Measurements from ENCODE around the gene ZBTB48.
A peak's percentile ranks its signal among the peaks of the same experiment; 100 is the strongest.

ZBTB48 gene

DNA sequence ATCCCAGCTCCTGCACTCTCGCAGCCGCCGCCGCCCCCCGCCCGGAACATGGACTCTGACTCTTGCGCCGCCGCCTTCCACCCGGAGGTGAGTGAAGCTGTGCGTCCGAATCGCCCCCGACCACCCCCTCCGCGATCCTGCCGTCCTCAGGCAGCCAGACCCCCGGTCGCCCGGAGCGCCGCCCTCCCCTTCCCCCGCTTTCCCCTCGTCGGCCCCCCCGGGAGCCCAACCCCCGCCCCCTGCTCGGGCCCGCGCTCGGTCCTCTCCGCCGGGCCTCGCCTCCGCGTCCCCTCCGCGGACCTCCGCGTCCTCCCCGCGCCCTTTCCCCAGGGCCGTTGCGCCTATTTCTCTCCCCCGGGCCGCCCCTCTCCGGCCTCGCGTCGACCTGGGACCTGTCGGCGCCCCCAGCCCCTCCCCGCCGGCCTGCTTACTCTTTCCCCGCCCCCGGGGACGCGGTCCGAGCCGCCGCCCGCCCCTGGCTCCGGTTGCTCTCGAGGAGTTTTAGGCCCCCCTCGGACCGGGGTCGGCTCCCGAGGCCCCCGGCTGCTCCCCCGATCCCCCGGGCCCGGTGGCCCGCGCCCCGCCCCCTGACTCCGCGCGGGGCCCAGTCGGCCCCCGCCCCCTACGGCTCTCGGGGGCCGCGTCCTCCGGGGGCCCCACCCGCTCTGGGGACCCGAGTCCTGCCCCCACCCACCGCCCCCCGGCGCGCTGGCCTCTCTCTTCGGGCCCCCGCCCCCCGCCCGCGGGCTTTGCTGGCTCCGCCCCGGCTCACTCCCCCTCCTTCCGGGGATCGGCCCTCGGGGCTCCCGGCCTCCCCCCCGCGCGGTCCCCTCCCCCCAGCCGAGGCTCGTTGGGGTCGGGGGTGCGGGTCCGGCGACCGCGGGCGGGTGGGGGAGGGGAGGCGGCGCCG lies 34.5 kb downstream of the ZBTB48 start:
- peak; percentile 69 for DNase-seq

DNA sequence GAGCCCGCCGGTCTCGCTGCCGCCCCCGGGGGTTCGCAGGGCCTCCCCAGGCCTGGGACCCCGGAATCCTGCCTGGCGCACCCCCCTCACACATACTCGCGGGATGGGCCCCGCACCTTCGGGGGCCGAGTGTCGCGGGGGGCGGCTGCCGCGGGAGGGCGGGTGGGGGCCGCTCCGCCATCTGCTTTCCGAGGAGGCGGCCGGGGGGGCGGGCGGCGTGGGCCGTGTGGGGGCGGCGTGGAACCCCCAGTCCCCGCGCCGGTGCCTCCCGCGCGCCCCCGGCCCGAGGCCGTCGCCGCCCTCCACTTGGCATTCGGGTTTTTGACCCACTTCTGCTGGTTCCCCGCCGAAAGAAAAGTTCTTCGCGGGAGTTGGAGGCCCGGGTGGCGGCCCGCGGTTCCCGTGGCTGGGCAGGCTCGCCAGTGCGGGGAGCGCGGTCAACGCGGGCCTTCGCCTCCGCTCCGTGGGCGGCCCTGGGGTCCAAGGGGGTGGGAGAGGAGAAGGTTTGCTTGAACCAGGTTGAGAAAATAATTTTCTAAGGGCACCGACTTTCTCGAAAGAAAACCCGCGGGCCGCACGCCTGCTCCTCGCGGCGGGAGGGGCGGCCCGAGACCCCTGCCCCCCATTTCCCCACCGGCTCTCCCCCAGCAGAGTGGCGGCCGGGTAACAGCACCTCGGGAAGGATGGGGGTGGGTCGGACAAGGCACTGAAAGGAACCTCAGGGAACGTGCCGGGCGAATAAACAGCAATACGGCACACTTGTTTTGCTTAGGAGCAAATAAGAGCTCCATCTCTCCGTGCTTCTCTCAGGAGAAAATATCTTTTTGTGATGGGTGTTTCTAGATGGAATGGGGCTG lies 35.4 kb downstream of the ZBTB48 start:
- DNase-seq = no peak

DNA sequence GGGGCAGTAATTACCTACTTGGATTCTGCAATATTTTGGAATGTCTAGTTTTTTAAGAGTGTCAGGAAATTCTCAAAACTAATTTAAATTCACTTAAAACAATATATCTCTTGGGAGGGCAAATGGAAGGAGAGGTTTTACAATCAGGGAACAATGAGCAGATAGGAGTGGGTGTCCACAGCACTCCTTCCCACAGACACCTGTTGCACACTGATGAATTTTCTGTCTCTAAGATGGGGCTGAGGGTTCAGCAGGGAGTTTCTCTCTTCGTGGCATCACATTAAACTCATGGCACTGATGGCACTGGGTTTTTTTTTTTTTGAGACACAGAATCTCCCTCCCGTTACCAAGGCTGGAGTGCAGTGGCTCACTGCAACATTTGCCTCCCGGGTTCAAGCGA lies 39.3 kb downstream of the ZBTB48 start:
- DNase-seq = no peak

DNA sequence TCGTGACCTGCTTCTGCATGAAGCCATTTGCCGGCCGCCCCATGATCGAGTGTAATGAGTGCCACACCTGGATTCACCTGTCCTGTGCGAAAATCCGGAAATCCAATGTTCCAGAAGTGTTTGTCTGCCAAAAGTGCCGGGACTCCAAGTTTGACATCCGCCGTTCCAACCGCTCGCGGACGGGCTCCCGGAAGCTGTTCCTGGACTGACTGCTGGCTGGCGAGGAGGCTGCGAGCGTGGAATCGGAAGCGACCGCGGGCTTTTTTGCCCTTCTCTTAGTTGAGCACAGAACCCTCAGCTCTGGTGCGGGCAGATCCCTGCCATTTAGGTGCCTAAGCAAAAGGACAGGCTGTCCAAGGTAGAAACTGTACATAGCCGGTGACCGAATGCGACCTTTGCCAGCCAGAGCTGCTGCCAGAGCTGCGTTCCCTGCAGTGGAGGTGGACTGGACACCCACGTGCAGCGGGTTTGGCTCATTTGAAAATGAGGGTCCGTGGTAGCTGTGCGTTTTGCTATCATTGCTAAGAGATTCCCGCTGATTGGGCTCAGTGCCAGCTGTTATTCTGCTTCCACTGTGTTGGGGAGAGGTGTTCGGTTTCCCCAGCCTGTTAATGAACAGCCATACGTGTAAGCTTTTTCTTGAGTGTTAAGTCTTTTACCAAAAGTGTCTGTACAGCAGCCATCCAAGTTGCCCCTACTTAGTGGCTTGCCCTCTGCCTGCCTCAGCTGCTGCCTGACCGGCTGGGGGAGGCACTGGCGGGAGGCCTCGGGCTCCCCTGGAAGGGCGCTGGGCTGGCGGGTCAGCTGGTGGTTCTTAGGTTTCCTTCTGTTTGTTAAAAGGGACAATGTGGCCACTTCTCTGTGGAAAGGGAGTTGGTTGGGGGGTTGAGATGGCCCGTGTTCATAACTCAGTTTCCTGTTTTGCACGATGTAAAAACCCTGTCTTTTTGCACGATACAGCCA lies 41.9 kb downstream of the ZBTB48 start:
- peak; percentile 7 for DNase-seq

DNA sequence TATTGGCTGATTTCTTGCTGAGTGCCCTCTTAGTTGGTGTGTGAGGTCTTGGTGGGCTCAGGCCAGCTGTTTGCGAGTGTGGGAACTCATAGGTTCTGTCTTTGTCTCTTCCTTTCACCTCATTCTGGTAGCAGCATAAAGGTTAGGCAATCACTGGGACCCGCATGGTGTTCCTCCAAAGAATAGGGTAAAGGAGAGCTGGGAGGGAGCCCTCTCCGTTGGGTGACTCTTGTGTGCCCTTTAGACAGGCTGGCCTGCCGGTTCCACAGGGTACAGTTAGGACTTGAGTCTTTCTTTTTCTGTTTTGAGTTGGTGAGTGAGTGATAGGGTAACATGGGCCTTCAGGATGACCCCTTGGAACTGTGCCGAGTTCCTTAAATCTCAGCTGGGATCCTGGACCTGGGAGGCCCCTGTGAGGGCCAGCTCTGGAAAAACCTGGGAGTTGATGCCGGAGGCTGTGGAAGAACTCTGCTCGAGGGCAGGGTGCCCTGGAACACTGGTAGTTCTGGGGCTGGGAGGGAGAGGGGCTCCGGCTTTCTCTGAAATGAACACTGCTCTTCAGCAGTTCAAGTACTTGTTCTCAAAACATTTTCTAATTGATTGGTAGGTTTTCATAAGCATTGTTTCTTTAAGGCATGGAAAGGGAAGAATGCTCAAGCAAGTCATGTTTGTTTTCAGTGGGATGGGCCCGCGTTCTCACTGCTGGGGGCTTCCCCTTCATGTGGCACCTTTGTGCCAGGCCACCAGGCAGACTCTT lies 42.8 kb downstream of the ZBTB48 start:
- no peak for DNase-seq

DNA sequence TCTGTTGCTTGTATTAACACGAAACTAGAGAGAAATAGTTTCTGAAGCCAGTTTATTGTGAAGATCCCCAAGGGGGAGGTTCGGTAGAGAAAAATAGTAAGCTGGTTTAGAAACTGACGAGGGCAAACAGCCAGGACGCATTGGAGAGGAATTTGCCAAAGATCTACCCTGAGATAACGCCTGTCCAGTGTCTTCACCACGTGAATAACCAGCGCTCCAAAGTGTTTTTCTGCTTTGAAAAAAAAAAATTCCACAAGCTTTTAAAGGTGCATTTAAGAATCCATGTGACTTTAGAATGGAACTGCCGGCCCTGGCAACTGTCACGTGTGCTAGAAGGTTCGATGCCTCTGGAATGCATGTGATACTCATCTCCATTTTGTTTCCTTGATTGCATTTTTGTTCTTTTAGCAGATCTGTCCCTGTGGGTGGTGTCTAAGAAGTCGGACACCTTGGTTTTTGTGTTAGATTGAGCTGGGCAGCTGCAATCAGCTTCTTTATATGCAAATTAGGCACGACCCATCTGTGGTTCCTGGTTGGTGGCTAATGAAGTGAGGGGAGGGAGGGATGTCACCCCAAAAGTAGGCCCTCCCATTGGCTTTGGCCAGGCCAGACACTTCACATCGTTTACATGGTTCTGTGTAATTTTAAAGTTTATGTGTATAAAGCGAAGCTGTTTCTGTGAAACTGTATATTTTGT lies 43.6 kb downstream of the ZBTB48 start:
- DNase-seq = no peak

DNA sequence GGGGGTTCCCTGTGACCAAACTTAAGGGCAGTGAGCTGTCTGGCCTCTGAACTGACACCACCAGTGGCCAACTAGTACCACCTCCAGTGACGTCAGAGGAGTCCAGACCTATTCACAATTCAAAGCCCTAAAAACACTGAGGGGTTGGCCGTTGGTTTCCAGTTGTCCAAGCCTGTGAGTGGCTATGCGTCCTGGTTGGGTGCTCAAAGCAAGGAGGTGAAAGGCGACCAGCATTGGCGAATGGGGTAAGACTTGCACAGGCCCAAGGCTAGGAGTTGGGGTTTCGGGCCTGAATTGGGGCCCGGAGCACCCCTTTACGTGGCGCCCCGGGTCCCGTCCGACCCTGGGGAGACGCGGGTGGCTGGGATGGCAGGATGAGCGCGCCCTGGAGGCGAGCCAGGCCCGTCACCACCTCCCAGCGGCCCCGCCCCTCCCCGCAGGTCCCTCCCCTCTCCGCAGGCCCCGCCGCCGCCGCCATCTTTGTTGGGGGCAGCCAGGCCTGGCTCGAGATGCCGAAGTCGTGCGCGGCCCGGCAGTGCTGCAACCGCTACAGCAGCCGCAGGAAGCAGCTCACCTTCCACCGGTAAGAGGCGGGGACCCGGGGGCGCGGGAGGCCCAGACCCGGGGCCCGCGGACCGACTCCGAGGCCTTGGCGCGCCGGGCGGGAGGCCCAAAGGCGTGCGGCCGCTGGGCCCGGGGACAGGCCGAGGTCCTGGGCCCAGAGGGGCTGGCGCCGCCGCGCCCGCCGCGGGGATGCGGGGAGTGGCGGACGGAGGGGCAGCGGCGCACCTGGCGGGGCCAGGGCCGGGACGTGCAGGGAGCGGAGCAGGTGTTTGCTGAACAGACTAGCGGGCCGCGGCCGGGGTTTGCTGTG lies 45.2 kb downstream of the ZBTB48 start, which contains the start of gene THAP3:
Gene THAP3 (plus strand): TSS at position 159 of the 874 bp plus-strand sequence. CDS start 351 bp downstream, at position 510.
- peak; percentile 88 for DNase-seq

DNA sequence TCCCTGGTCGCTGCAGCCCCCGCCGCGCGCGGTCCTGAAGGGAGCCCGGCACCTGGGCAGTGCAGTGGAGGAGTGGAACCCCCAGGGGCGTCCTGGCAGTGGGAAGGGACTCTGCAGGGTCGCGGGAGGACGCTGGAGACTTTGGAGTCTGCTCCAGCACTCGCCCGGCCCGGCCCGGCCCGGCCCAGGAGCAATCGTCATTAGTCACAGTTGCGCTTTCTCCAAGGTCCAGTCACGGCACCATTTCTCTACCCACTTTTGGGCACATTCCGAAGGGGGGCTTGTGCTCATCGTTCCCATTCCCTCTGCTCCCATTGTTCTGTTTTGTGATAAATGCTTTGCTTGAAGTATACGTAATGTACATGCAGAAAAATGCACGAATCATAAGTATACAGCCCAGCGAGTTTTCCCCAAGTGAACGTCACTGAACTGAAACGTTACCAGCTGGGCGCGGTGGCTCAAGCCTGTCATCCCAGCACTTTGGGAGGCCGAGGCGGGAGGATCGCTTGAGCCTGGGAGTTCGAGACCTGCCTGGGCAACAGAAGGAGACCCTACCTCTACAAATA lies 45.9 kb downstream of the ZBTB48 start:
- peak; percentile 29 for DNase-seq

DNA sequence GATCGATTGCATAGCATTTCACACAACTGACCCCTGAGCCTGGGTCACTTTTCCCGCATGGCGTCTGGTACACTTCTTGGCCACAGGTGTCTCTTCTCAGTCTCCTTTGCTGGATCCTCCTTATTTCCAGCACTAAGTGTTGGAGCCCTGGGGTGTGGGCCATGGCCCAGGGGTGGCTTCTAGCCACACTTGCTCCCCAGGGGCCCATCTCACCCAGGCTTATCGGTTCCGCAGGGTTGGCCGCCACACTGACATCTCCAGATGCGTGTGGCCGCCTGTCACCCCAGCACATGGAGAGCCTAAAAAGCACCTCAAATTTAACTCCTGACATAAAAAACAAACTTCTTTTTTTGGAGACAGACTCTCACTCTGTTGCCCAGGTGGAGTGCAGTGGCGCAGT lies 47.2 kb downstream of the ZBTB48 start:
- DNase-seq = no peak

DNA sequence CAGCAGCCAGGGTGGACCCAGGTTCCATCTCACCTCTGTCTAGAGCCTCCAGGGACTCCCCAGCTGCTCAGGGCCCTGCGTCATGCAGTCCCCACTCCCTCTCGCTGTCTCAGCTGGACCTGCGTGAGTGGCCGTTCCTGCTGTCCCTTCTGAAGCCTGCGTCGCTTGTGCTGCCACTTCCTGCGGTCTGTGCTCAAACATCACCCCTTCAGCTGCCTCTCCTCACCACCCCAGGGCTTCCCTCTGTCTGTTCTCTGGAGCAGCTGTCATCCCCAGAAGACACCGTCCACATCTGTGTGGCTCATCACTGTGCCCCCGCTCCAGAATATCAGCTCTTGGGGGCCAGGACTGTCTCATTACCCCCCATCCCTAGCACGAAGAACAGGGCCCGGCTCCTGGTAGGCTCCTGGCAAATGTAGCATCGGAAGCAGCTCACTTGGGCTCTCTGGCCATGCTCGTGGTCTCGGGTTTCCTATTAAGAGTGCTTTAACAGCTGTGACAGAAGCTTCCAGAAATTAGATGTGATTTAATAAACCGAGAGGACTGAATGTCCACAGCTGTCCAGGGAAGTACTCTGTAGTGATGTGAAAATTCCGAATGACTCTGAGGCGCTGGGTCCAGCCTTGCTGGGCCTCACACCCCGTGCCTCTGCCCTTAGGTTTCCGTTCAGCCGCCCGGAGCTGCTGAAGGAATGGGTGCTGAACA lies 48.2 kb downstream of the ZBTB48 start:
- DNase-seq = no peak

DNA sequence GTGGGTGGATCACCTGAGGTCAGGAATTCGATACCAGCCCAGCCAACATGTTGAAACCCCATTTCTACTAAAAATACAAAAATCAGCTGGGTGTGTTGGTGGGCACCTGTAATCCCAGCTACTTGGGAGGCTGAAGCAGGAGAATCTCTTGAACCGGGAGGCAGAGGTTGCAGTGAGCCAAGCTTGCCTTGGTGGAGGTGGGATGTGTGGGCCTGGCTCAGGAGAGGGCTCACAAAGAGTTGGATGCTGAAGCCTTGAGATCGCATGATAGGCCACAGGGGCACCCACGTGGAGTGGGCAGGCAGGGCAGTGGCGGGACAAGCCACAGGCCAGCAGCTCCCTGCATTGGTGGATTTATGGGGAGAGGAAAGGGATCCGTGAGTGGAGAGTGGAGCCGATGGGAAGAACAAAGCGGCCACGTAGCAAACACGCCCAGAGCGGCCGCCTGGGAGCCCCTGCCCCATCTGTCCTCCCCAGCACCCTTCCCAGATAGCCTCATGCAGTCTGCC lies 49.2 kb downstream of the ZBTB48 start:
- no peak for DNase-seq

DNA sequence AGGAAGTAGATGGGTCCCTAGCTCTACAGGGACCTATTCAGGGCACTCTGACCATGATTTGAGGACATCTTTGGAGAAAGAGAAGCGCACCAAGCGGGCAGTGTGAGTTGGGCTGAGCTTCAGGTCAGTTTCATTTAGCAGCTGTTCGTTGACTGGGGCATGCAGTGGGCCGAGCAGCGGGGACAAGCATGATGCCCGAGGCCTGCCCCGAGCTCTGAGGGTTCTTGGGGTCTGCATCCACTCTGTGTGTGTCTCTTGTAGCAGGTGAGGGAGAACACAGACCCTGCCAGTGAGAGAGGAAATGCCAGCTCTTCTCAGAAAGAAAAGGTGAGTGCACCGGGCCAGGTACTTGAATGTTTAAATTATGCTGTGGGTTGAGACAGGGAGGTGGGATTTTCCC lies 50.2 kb downstream of the ZBTB48 start:
- no peak for DNase-seq

DNA sequence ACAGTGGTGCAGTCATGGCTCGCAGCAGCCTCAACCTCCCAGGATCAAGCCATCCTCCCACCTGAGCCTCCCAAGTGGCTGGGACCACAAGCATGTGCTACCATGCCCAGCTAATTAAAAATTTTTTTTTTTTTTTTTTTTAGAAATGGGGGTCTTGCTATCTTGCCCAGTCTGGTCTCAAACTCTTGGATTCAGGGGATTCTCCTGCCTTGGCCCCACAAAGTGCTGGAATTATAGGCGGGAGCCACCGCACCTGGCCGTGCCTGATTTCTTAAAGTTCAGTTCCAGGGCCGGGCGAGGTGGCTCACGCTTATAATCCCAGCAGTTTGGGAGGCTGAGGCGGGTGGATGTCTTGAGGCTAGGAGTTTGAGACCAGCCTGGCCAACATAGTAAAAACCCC lies 51.3 kb downstream of the ZBTB48 start:
- no peak for DNase-seq

DNA sequence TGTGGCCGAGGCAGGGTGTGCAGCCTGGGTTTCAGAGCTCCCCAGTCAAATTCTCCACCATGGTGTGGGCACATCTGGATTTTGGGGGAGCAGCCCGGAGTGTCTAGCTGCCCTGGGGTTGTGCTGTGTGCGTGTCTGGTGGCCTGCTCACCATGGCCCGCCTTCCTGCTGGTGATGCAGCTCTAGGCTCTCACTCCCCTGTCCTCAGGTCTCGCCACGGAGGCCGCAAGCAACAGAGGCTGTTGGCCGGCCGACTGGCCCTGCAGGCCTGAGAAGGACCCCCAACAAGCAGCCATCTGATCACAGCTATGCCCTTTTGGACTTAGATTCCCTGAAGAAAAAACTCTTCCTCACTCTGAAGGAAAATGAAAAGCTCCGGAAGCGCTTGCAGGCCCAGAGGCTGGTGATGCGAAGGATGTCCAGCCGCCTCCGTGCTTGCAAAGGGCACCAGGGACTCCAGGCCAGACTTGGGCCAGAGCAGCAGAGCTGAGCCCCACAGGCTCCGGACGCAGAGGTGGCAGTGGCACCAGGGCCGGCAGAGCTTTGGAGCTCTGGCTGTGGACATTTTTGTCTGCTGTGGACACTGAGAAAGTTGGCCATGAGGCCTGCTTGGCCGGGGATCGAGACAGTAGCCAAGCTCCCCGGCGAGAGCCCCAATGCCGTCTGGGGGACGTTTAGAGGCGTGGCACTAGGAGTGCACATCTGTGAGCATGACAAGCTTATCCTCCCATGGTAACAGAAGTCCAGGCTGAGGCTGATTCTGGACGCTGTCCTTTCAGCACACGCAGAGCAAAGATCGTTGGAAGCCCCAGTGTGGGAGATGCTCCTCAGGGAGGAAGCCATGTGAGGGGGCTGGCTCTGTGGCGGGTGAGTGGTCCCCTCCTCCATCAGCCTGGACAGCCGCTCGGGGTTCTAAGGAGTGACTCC lies 53.1 kb downstream of the ZBTB48 start:
- no peak for DNase-seq

DNA sequence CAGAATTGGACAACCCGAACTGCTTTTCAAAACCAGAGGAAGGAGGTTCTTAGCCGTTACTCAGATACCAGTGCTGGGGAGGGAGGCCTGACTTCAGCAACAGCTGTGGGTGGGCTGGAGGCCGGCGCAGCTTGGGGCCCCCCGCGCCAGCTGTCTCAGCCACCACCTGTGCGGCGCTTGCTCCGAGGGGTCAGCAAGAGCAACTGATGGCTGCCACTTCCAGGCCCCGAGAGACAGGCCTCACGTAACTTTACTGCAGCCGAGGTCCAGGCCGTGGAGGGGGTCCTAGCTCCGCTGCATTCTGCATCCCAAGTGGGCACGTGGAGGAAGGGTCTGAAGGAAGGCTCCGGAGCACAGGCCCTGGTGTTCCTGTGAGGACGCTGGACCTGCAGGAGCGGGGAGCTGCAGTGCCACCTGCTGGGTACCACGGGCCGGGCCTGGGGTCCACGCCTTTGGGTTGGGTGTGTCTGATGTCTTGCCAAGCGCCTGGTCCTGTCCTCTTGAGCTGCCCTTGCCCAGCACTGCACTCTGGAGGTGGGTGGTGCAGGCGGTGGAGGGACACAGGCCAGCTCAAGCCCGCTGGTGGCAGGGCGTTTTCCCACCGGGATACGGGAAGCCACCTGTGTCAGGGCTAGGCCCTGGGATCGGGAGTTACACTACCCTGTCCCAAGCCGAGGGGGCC lies 54.7 kb downstream of the ZBTB48 start:
- DNase-seq = peak; percentile 73

DNA sequence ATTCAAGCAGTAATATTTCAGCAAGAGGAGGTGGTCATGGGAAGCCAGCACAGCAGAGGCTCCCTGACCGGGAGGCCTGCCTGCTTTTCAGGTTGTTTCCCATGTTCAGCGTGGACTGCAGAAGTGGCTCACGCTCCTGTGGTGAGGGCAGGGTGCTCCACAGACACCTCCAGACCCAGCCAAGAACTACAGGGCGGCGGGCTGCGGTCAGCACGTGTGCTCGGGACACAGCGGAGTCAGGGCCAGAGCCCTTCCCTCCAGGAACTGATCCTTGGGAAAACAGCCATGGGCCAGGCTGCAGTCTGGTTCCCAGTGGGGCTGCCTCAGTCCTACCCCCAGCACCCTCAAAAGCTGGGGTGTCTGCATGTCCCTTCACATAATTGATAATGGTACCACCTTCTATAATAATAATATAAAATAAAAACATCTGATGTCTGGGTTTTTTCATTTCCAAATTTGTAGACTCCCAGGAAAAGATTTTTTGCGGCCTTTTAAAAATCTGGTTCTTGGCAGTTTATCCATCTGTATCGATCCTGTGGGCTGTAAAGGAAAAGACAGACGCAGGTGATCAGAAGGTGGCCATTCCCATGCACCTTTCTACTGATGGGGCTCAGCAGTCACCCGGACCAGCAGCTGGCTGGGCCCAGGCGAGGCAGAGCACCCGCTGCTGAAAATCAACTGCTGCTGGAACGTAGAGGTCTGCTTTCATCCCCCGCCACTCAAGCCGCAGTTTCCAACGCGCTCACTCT lies 55.5 kb downstream of the ZBTB48 start:
- no peak for DNase-seq
